GM12878 (cell line): ENCODE measurements around the gene ARHGAP27. TPM values are rescaled to one million over a fixed set of nuclear protein-coding genes. Genes with fewer than 3 reads are reported as not detected.

Source experiments
- ATF7 ChIP-seq: fragments of 450-650 bp; IDR thresholded peaks from 2 replicates; pipeline ENCODE4 v1.6.1; 2016; ENCODE audit warnings: low read depth, mild to moderate bottlenecking
- BACH1 ChIP-seq: fragments of 450-650 bp; IDR thresholded peaks from 2 replicates; pipeline ENCODE4 v1.6.1; 2017; ENCODE audit warnings: mild to moderate bottlenecking, borderline replicate concordance
- CBX5 ChIP-seq: sonication (generic); IDR thresholded peaks from 2 replicates; pipeline ENCODE4 v1.6.1; 2016; ENCODE audit warnings: low read depth, moderate library complexity, mild to moderate bottlenecking, inconsistent platforms
- FOS ChIP-seq: IDR thresholded peaks from 3 replicates; pipeline ENCODE4 v1.6.1; 2011; ENCODE audit warnings: borderline replicate concordance; ENCODE audit not compliant: insufficient read length; ENCODE audit errors: extremely low read depth
- KAT2A ChIP-seq: conservative IDR thresholded peaks from 2 replicates; pipeline ENCODE4 v1.6.1; 2011; ENCODE audit warnings: low read depth, low read length; ENCODE audit not compliant: control insufficient read depth
- MEF2B ChIP-seq: fragments of 450-650 bp; IDR thresholded peaks from 2 replicates; pipeline ENCODE4 v1.6.1; 2018; ENCODE audit warnings: mild to moderate bottlenecking, moderate library complexity; ENCODE audit not compliant: partially characterized antibody, poor library complexity, severe bottlenecking
- MTA3 ChIP-seq: IDR thresholded peaks from 2 replicates; pipeline ENCODE4 v1.6.1; 2012; ENCODE audit warnings: low read length, inconsistent platforms, borderline replicate concordance
- POU2F2 ChIP-seq: IDR thresholded peaks from 3 replicates; pipeline ENCODE4 v1.6.1; 2011; ENCODE audit warnings: low read depth, mild to moderate bottlenecking, low read length, borderline replicate concordance
- RAD51 ChIP-seq: fragments of 450-650 bp; IDR thresholded peaks from 2 replicates; pipeline ENCODE4 v1.6.1; 2016; ENCODE audit warnings: moderate library complexity, mild to moderate bottlenecking, inconsistent platforms
- SMARCA5 ChIP-seq: fragments of 450-650 bp; IDR thresholded peaks from 2 replicates; pipeline ENCODE4 v1.6.1; 2017; ENCODE audit warnings: mild to moderate bottlenecking
- SP1 ChIP-seq: IDR thresholded peaks from one replicate; pipeline ENCODE4 v1.6.1; 2011; ENCODE audit warnings: low read depth, low read length
- SRF ChIP-seq, 2 experiments: IDR thresholded peaks; 2 replicates each; pipeline ENCODE4 v1.6.1; 2011; ENCODE audit warnings: low read depth in 2 of 2, low read length in 2 of 2, mild to moderate bottlenecking in 1 of 2, moderate library complexity in 1 of 2
- WRNIP1 ChIP-seq: IDR thresholded peaks from 2 replicates; pipeline ENCODE4 v1.6.1; 2011; ENCODE audit warnings: low read depth, low read length, improper control_type of control experiment, borderline replicate concordance
- ZSCAN29 ChIP-seq: fragments of 450-650 bp; IDR thresholded peaks from 2 replicates; pipeline ENCODE4 v1.6.1; 2017; ENCODE audit warnings: mild to moderate bottlenecking, moderate library complexity
- polyA plus RNA-seq, 11 experiments: library from polyadenylated mRNA; depleted of rRNA in 4 of 11; unstranded in 6 of 11; stranded (reverse) in 5 of 11; fragments of >200 nt; fragmentation: Nextera tagmentation in 4 of 11; fragmentation: Illumina TruSeq in 1 of 11; extraction: Ambion mirVana in 4 of 11; extraction: Trizol in 1 of 11; gene quantifications; 1 replicate in 1 of 11; 2 replicates in 10 of 11; pipeline versions ENCODE4 v1.2.1 to v1.2.3, GENCODE V29; 2011 to 2016; ENCODE audit warnings: inconsistent platforms in 2 of 11, missing spikeins in 2 of 11, low read depth in 1 of 11
- total RNA-seq, 4 experiments: library from RNA; depleted of rRNA in 3 of 4; stranded (reverse); fragments of >200 nt in 3 of 4; fragmentation: Illumina TruSeq in 1 of 4; extraction: Trizol in 1 of 4; gene quantifications; 2 replicates each; pipeline versions ENCODE4 v1.2.1 to v1.2.3, GENCODE V29; 2013 to 2021
- TF ChIP-seq, protein P1 (sequence below): fragments of 450-650 bp; IDR thresholded peaks from 2 replicates; pipeline ENCODE4 v1.6.1; 2018; ENCODE audit warnings: borderline replicate concordance, mild to moderate bottlenecking; ENCODE audit not compliant: partially characterized antibody
- TF ChIP-seq, protein P2 (sequence below): IDR thresholded peaks from 2 replicates; pipeline ENCODE4 v1.6.1; 2011; ENCODE audit warnings: mild to moderate bottlenecking, low read depth, low read length, moderate library complexity; ENCODE audit not compliant: insufficient replicate concordance
- TF ChIP-seq, protein P3 (sequence below): IDR thresholded peaks from 2 replicates; pipeline ENCODE4 v1.6.1; 2012; ENCODE audit warnings: improper control_type of control experiment, low read depth, low read length; ENCODE audit not compliant: insufficient replicate concordance
- TF ChIP-seq, protein P4 (sequence below): fragments of 450-650 bp; IDR thresholded peaks from 2 replicates; pipeline ENCODE4 v1.6.1; 2014; ENCODE audit warnings: mild to moderate bottlenecking

The ARHGAP27 gene
- total and polyA plus RNA-seq, 10 of the 15 experiments (the other 5 are each of a cell fraction or from before 2014, with no cell fraction given), result 0.64 to 45.7 (median 17.7) TPM

DNA sequence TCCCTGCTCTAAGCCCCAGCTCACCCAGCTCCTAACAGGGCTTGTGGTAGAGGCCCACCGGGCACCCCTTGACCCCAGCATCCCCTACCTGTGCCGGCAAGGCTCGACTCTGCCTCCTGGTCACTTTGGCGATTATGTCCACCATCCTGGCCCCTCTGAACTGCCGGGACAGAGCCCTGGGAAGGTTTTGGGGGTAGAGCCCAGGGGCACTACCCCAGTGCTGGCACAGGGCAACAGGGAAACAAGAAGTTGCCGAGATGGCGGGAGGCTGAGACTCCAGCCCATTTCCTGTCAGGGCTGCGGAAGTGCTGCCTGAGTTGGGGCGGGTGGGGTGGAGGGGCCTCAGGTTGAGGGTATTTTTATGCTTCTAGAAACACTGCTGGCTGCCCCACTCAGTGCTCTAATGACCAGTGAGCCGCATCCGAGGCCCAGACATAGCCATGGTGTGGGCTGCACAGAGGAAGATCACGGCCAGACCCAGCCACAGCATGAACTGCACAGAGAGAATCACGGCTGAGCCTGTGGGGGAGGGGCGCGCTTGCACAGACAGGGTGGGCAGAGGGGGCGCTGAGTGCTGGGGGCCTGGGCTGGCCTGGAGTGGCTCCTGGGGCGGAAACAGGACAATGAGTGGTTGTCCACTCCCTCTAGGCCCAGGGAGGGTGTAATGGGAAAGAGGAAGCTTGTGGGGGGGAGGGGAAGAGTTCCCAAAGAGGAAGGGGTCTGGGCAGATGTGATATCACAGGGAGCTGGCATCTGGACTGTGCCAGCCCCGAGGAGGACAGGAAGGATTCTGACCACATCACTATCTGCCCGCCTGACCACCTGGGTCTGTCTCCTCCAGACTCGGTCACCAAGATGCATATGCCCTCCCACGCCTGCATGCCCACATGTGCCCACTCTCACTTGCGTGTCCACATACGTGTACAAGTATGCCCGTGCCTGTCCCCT lies 22.3 kb downstream of the ARHGAP27 start (continued):
- TF ChIP-seq, protein P1, sequence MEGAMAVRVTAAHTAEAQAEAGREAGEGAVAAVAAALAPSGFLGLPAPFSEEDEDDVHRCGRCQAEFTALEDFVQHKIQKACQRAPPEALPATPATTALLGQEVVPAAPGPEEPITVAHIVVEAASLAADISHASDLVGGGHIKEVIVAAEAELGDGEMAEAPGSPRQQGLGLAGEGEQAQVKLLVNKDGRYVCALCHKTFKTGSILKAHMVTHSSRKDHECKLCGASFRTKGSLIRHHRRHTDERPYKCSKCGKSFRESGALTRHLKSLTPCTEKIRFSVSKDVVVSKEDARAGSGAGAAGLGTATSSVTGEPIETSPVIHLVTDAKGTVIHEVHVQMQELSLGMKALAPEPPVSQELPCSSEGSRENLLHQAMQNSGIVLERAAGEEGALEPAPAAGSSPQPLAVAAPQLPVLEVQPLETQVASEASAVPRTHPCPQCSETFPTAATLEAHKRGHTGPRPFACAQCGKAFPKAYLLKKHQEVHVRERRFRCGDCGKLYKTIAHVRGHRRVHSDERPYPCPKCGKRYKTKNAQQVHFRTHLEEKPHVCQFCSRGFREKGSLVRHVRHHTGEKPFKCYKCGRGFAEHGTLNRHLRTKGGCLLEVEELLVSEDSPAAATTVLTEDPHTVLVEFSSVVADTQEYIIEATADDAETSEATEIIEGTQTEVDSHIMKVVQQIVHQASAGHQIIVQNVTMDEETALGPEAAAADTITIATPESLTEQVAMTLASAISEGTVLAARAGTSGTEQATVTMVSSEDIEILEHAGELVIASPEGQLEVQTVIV, result no peak
- TF ChIP-seq, protein P2, sequence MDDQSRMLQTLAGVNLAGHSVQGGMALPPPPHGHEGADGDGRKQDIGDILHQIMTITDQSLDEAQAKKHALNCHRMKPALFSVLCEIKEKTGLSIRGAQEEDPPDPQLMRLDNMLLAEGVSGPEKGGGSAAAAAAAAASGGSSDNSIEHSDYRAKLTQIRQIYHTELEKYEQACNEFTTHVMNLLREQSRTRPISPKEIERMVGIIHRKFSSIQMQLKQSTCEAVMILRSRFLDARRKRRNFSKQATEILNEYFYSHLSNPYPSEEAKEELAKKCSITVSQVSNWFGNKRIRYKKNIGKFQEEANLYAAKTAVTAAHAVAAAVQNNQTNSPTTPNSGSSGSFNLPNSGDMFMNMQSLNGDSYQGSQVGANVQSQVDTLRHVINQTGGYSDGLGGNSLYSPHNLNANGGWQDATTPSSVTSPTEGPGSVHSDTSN, result no peak
- TF ChIP-seq SP1 (no peak), BACH1 (no peak), FOS (no peak), POU2F2 (peak; percentile 18; the same call in 1 of the 3 replicates), WRNIP1 (no peak), SRF (IDR thresholded peaks at IDR 0.05; ENCODE audit: low read depth in 2 of 2, low read length in 2 of 2) (no peak), MTA3 (no peak), MEF2B (peak; percentile 40), ATF7 (no peak), RAD51 (no peak), SMARCA5 (no peak), KAT2A (no peak), CBX5 (no peak), ZSCAN29 (no peak)
- TF ChIP-seq, protein P3, sequence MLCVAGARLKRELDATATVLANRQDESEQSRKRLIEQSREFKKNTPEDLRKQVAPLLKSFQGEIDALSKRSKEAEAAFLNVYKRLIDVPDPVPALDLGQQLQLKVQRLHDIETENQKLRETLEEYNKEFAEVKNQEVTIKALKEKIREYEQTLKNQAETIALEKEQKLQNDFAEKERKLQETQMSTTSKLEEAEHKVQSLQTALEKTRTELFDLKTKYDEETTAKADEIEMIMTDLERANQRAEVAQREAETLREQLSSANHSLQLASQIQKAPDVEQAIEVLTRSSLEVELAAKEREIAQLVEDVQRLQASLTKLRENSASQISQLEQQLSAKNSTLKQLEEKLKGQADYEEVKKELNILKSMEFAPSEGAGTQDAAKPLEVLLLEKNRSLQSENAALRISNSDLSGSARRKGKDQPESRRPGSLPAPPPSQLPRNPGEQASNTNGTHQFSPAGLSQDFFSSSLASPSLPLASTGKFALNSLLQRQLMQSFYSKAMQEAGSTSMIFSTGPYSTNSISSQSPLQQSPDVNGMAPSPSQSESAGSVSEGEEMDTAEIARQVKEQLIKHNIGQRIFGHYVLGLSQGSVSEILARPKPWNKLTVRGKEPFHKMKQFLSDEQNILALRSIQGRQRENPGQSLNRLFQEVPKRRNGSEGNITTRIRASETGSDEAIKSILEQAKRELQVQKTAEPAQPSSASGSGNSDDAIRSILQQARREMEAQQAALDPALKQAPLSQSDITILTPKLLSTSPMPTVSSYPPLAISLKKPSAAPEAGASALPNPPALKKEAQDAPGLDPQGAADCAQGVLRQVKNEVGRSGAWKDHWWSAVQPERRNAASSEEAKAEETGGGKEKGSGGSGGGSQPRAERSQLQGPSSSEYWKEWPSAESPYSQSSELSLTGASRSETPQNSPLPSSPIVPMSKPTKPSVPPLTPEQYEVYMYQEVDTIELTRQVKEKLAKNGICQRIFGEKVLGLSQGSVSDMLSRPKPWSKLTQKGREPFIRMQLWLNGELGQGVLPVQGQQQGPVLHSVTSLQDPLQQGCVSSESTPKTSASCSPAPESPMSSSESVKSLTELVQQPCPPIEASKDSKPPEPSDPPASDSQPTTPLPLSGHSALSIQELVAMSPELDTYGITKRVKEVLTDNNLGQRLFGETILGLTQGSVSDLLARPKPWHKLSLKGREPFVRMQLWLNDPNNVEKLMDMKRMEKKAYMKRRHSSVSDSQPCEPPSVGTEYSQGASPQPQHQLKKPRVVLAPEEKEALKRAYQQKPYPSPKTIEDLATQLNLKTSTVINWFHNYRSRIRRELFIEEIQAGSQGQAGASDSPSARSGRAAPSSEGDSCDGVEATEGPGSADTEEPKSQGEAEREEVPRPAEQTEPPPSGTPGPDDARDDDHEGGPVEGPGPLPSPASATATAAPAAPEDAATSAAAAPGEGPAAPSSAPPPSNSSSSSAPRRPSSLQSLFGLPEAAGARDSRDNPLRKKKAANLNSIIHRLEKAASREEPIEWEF, result no peak
- TF ChIP-seq, protein P4, sequence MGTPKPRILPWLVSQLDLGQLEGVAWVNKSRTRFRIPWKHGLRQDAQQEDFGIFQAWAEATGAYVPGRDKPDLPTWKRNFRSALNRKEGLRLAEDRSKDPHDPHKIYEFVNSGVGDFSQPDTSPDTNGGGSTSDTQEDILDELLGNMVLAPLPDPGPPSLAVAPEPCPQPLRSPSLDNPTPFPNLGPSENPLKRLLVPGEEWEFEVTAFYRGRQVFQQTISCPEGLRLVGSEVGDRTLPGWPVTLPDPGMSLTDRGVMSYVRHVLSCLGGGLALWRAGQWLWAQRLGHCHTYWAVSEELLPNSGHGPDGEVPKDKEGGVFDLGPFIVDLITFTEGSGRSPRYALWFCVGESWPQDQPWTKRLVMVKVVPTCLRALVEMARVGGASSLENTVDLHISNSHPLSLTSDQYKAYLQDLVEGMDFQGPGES, result no peak
